Adrenal gland (tissue), 5 donors: ENCODE results near the gene ALPG.
A peak's percentile ranks its signal among the peaks of the same experiment; 100 is the strongest.

Experiments
- CTCF ChIP-seq, 6 experiments: fragments of 450-650 bp in 4 of 6; fragments of 200-600 bp in 2 of 6; sonication (generic) in 1 of 6; IDR thresholded peaks; 1 replicate in 5 of 6; 2 replicates in 1 of 6; pipeline versions ENCODE4 v1.5.1 to v1.8.0; 2016 to 2021; ENCODE audit warnings: antibody characterized with exemption in 6 of 6, mild to moderate bottlenecking in 2 of 6, moderate library complexity in 1 of 6
- POLR2A ChIP-seq, 2 donors: fragments of 450-650 bp; IDR thresholded peaks; one replicate each; pipeline ENCODE4 v1.6.1; 2017; ENCODE audit warnings: antibody characterized with exemption in 2 of 2, mild to moderate bottlenecking in 2 of 2, moderate library complexity in 1 of 2
- donor health status: DM: no; HTN: no; CAD: no.

GRCh38 chr2:232439758-232440135, 33.1 kb downstream of the ALPG start:
- TF ChIP-seq CTCF (IDR thresholded peaks at IDR 0.05), result peak in 1 of 6 experiments; percentile 52
- no peak for TF ChIP-seq POLR2A (IDR thresholded peaks at IDR 0.05)
